DND-41 (cell line): Measurements from ENCODE around the gene GNPDA2.

Experiments
- ATAC-seq: fragments of 200-7000 bp; cut with Tn5 transposase; 3 replicates; pipeline ENCODE4 v1.9.1; 2021; ENCODE audit warnings: low read depth; ENCODE audit not compliant: insufficient read depth
- DNase-seq: peaks from one replicate; pipeline ENCODE4 v3.0.0-alpha.2; 2020
- H2AFZ ChIP-seq: 2 replicates; pipeline ENCODE4 v1.6.0; 2012; ENCODE audit warnings: low read depth, low read length
- H3K27ac ChIP-seq: 2 replicates; pipeline ENCODE4 v1.5.1; 2012; ENCODE audit warnings: low read length, inconsistent platforms
- H3K27me3 ChIP-seq: fragments of 200-600 bp; sonication (generic); 2 replicates; pipeline ENCODE4 v1.6.0; 2012; ENCODE audit warnings: low read length, mild to moderate bottlenecking, inconsistent platforms; ENCODE audit not compliant: insufficient read depth, poor library complexity
- H3K36me3 ChIP-seq: 2 replicates; pipeline ENCODE4 v1.5.1; 2012; ENCODE audit warnings: low read length, inconsistent platforms; ENCODE audit not compliant: insufficient read depth
- H3K4me1 ChIP-seq: 2 replicates; pipeline ENCODE4 v1.5.1; 2012; ENCODE audit warnings: mild to moderate bottlenecking, low read length; ENCODE audit not compliant: insufficient read depth
- H3K4me2 ChIP-seq: 2 replicates; pipeline ENCODE4 v1.6.0; 2012; ENCODE audit warnings: mild to moderate bottlenecking, moderate library complexity, low read length, inconsistent platforms; ENCODE audit not compliant: insufficient read depth
- H3K4me3 ChIP-seq, 2 experiments: fragments of 200-600 bp in 1 of 2; shearing (Covaris generic) in 1 of 2; 2 replicates each; pipeline ENCODE4 v1.5.1; 2012 to 2016; ENCODE audit warnings: inconsistent platforms in 2 of 2, low read length in 2 of 2, mild to moderate bottlenecking in 2 of 2, low read depth in 1 of 2, moderate library complexity in 1 of 2
- H3K79me2 ChIP-seq: 2 replicates; pipeline ENCODE4 v1.6.0; 2012; ENCODE audit warnings: low read length, inconsistent platforms; ENCODE audit not compliant: insufficient read depth
- H3K9ac ChIP-seq: 2 replicates; pipeline ENCODE4 v1.6.0; 2012; ENCODE audit warnings: low read depth, mild to moderate bottlenecking, inconsistent platforms, low read length, moderate library complexity
- H3K9me3 ChIP-seq: 2 replicates; pipeline ENCODE4 v1.5.1; 2012; ENCODE audit warnings: low read length, moderate library complexity, mild to moderate bottlenecking, inconsistent platforms; ENCODE audit not compliant: insufficient read depth, severe bottlenecking
- H4K20me1 ChIP-seq: 2 replicates; pipeline ENCODE4 v1.6.0; 2012; ENCODE audit warnings: low read length; ENCODE audit not compliant: insufficient read depth
- EZH2 ChIP-seq: IDR thresholded peaks from 3 replicates; pipeline ENCODE4 v1.6.1; 2012; ENCODE audit warnings: borderline replicate concordance, low read depth, mild to moderate bottlenecking, moderate library complexity, low read length, inconsistent platforms; ENCODE audit not compliant: severe bottlenecking
- TF ChIP-seq, protein P1 (sequence below): IDR thresholded peaks from 2 replicates; pipeline ENCODE4 v1.5.1; 2012; ENCODE audit warnings: borderline replicate concordance, low read length, moderate library complexity, mild to moderate bottlenecking; ENCODE audit not compliant: poor library complexity, severe bottlenecking; ENCODE audit errors: extremely low read depth

GNPDA2 gene

DNA sequence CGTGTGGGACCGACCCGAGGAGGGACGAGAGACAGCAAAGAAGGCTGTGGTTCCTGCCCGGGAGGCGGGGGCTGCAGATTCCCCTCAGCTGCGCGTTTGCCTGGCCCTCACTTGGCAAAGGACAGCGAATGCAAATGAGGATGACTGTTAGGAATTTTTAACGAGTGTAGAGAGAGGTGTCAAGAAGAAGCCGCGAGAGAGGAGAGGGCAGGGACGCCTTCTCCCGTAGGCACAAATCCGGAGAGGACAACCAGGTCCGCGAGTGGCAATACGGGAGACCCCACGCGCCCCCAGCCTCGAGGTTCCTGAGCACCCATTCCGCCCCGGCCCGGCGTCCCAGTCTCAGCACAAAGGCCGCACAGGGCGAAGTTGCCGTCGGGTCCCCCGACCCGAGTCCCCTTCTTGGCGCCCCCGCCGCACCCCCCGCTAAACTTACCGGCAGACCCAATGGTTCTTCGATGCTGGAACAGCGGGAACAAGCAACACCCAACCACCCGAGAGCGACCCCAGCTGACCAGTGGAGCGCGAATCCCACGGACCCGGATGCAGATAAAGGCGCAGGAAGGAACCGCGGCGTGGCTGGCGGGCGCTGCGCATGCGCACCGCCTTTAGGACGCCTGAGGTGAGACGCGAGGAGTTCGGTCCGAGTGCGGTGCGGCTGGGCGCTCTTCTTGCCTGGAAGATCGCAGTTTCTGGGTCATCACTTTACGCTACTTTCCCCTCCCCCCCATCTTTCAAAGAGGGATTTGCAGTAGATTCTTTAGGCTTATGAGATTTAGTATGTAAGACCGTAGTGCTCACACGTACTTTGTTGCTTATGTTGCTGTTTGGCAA is at the start of gene GNPDA2:
Gene GNPDA2, minus strand, starts transcription at position 519 of the 834 bp plus-strand sequence. CDS start 4,349 bp downstream, outside the sequence.
- Histone ChIP-seq H3K36me3 (no peaks in the 10 kb centered on the region; the same call in 1 of the 2 replicates), H3K79me2 (peaks cover 51% of the 10 kb centered on the region), H3K9me3 (no peaks in the 10 kb centered on the region), H2AFZ (peak within 1 kb of the TSS; percentile 89), H4K20me1 (peaks cover 8% of the 10 kb centered on the region; the same call in 1 of the 2 replicates), H3K4me2 (peak within 1 kb of the TSS; percentile 77), H3K4me1 (peaks cover 33% of the 10 kb centered on the region), H3K9ac (peak within 1 kb of the TSS; percentile 69), H3K27me3 (no peaks in the 10 kb centered on the region), H3K27ac (peak within 1 kb of the TSS; percentile 59), H3K4me3 (peak within 1 kb of the TSS; percentile 56 to 76; a peak in 3 of 4 replicates)
- DNase-seq (peak; percentile 84), ATAC-seq (peak; percentile 90)
- peak; percentile 51 for TF ChIP-seq EZH2
- TF ChIP-seq, protein P1, sequence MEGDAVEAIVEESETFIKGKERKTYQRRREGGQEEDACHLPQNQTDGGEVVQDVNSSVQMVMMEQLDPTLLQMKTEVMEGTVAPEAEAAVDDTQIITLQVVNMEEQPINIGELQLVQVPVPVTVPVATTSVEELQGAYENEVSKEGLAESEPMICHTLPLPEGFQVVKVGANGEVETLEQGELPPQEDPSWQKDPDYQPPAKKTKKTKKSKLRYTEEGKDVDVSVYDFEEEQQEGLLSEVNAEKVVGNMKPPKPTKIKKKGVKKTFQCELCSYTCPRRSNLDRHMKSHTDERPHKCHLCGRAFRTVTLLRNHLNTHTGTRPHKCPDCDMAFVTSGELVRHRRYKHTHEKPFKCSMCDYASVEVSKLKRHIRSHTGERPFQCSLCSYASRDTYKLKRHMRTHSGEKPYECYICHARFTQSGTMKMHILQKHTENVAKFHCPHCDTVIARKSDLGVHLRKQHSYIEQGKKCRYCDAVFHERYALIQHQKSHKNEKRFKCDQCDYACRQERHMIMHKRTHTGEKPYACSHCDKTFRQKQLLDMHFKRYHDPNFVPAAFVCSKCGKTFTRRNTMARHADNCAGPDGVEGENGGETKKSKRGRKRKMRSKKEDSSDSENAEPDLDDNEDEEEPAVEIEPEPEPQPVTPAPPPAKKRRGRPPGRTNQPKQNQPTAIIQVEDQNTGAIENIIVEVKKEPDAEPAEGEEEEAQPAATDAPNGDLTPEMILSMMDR = peak; percentile 39

DNA sequence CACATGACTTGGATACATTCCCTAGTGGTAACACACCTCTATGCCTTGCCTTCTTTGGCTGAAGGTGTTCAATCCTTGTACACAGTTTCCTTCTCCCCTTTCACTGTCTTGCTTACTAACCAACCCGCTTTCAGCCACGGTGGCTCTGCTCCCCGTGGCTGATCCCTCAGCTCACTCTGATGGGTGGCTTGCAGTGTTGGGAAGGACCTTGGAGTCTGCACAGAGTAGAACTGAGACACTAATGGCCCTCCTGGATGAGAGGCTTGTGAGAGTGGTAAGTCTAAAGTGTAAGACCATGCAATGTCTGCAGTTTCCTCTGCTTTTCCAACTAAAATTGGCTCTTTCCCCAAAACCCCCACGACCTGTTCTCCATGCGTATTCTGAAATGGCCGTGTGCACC is 46.0 kb upstream of the GNPDA2 start:
- Histone ChIP-seq H3K9me3 (peaks cover 15% of the 10 kb centered on the region), H3K27me3 (no peaks in the 10 kb centered on the region), H4K20me1 (no peaks in the 10 kb centered on the region), H3K4me1 (no peaks in the 10 kb centered on the region), H3K36me3 (no peaks in the 10 kb centered on the region), H3K4me3 (no peak overlapping the region), H3K79me2 (no peaks in the 10 kb centered on the region), H3K9ac (no peak overlapping the region), H3K27ac (no peak overlapping the region), H3K4me2 (no peak overlapping the region), H2AFZ (no peak overlapping the region)
- DNase-seq = no peak
- TF ChIP-seq, protein P1 = no peak
- no peak for TF ChIP-seq EZH2
- ATAC-seq = no peak

DNA sequence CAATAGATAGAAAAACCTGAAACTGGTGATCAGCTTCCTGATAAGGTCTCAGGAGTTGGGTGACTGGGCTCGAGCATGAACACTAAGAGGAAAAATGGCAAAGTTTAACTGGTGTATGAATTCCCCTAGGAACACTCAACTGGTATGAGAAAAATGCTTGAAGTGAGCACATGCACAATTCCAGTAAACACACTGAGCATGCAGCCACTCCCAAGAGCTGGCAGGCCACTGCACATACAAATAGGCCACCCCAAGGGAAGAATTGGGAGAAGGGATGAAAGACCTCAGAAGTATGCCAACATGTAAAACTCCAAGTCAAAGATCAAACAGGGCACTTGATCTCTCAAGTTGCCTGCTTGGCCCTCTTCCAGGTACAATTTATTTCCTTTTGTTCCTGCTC is 45.4 kb upstream of the GNPDA2 start:
- no peak for DNase-seq
- H3K27ac ChIP-seq = no peak overlapping the region
- H3K27me3 ChIP-seq = no peaks in the 10 kb centered on the region
- no peak overlapping the region for H2AFZ ChIP-seq
- no peak overlapping the region for H3K4me2 ChIP-seq
- no peak for ATAC-seq
- no peak overlapping the region for H3K4me3 ChIP-seq
- H3K79me2 ChIP-seq = no peaks in the 10 kb centered on the region
- no peaks in the 10 kb centered on the region for H4K20me1 ChIP-seq
- H3K4me1 ChIP-seq = no peaks in the 10 kb centered on the region
- H3K9ac ChIP-seq = no peak overlapping the region
- no peaks in the 10 kb centered on the region for H3K36me3 ChIP-seq
- H3K9me3 ChIP-seq = peaks cover 15% of the 10 kb centered on the region
- TF ChIP-seq EZH2 = no peak
- TF ChIP-seq, protein P1 = no peak
